Activated CD4-positive, alpha-beta T cell treated with anti-CD3 and anti-CD28 coated beads for 36 hours (primary cell): ENCODE measurements around the gene SLC35B1. TPM values are rescaled to one million over a fixed set of nuclear protein-coding genes. Genes with fewer than 3 reads are reported as not detected.

Source experiments
- ATAC-seq: fragments of 200-7000 bp; cut with Tn5 transposase; one replicate; pipeline ENCODE4 v1.10.0; 2021; ENCODE audit warnings: mild to moderate bottlenecking, moderate library complexity
- CTCF ChIA-PET: fragments of 350-600 bp; sonication (Branson Sonifier 250); formaldehyde crosslinking; loops from one replicate; lab custom pipeline; 2021; ENCODE audit warnings: antibody characterized with exemption; lab: Charles Lee
- POLR2A ChIA-PET: fragments of 350-600 bp; sonication (Branson Sonifier 250); formaldehyde crosslinking; loops from one replicate; lab custom pipeline; 2021; ENCODE audit warnings: antibody characterized with exemption, inconsistent platforms; lab: Charles Lee
- DNase-seq: peaks from one replicate; pipeline ENCODE4 v3.0.0-alpha.2; 2020
- H3K27ac Mint-ChIP-seq: one replicate; pipeline ENCODE4 v1.8.0; 2021; ENCODE audit warnings: mixed read lengths
- H3K27me3 Mint-ChIP-seq: one replicate; pipeline ENCODE4 v1.8.0; 2021; ENCODE audit warnings: mixed read lengths
- H3K36me3 Mint-ChIP-seq: one replicate; pipeline ENCODE4 v1.8.0; 2021; ENCODE audit warnings: low read depth, mixed read lengths
- H3K4me1 Mint-ChIP-seq: one replicate; pipeline ENCODE4 v1.8.0; 2021; ENCODE audit warnings: mixed read lengths
- H3K4me3 Mint-ChIP-seq: one replicate; pipeline ENCODE4 v1.8.0; 2021; ENCODE audit warnings: mild to moderate bottlenecking, moderate library complexity, mixed read lengths
- H3K9me3 Mint-ChIP-seq: one replicate; pipeline ENCODE4 v1.8.0; 2021; ENCODE audit warnings: low read depth, mixed read lengths
- intact Hi-C, 2 experiments: fragments of 100-400 bp; cut with DNase I in 1 of 2; cut with micrococcal nuclease in 1 of 2; formaldehyde crosslinking; loops; one replicate each; pipeline versions ENCODE4 v1.14.2 to v1.15.1; 2022 to 2024; cut with DNase I, micrococcal nuclease
- total RNA-seq, 2 experiments: library from RNA; stranded (reverse); gene quantifications; one replicate each; pipeline ENCODE4 v1.2.3, GENCODE V29; 2021

SLC35B1 gene
- total RNA-seq, 2 experiments from 2014 or later: 43.9 to 59.4 TPM

GRCh38 chr17:49747632-49748031 is 39.9 kb upstream of the SLC35B1 start:
- Mint-ChIP-seq H3K9me3 (no peaks in the 10 kb centered on the region), H3K27ac (peak overlapping the region; percentile 88), H3K36me3 (peaks cover 7% of the 10 kb centered on the region), H3K27me3 (no peaks in the 10 kb centered on the region), H3K4me3 (peak overlapping the region; percentile 57), H3K4me1 (peaks cover 73% of the 10 kb centered on the region)
- POLR2A ChIA-PET: interaction anchor here (0.6 to 1.5 kb wide), 4 partner anchors 13 to 1030 kb away, joined by 3 to 4 read pairs (median 4); partner anchors contain the start of gene FAM117A
- DNase-seq: no peak
- ATAC-seq: no peak
- CTCF ChIA-PET: interaction anchor here (1.2 to 5.5 kb wide), 8 partner anchors 10 to 251 kb away, joined by 3 to 37 read pairs (median 6); partner anchors contain the start of gene FAM117A
- intact Hi-C loops: loop anchor here (1.0 to 10.0 kb wide), 5 partner anchors 8 to 553 kb away; partner anchors contain the start of gene FAM117A (in 1 of the 2)

DNA sequence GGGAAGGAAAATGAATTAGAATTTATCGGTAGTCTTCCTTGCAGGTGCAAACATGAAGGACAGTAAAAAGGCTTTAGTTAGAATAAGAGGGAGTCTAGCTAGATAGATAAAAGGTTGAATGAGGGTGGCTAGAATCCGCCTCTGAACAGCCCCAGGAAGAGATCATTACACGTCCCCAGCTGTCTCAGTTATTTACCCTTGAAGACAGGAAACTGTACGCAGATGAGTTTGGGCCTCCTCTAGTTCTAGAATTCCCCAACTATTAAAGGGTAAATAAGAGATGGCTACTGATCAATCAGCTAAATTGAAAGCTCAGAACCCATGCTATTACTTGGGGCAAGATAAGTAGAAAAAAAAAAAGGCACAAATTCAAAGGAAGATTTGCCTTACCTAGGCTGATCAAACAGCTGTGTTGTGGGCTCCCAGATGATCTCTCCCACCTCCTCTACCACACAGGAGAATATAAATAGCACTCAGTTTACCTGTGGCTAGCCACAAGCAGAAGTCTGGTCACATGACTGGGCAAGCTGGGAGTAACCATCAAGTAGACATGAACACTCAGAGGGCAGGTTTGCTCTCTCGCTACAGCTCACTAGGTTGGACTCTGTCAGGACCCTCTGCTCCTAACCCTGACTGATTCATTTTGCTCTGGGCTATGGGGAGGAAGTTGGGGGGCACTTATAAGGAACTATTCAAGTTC is 39.2 kb upstream of the SLC35B1 start:
- Mint-ChIP-seq H3K27ac (peak overlapping the region; percentile 88), H3K4me1 (peaks cover 73% of the 10 kb centered on the region), H3K36me3 (peaks cover 7% of the 10 kb centered on the region), H3K4me3 (peak overlapping the region; percentile 57), H3K9me3 (no peaks in the 10 kb centered on the region), H3K27me3 (no peaks in the 10 kb centered on the region)
- ATAC-seq: peak; percentile 42
- ChIA-PET CTCF (interaction anchor here (0.5 to 5.5 kb wide), 8 partner anchors 10 to 252 kb away, joined by 3 to 37 read pairs (median 4); partner anchors contain the start of genes FAM117A and KAT7), POLR2A (interaction anchor here (0.6 to 1.5 kb wide), 5 partner anchors 17 to 1029 kb away, joined by 3 to 4 read pairs (median 3); partner anchors contain the start of genes FAM117A and KAT7)
- no peak for DNase-seq
- intact Hi-C loops: loop anchor here in 1 of 2 experiments (10.0 kb wide), 1 partner anchor 552 kb away; no protein-coding TSS in a partner anchor

- DNase-seq: no peak
- Mint-ChIP-seq H3K27ac (peak overlapping the region; percentile 88), H3K27me3 (no peaks in the 10 kb centered on the region), H3K9me3 (no peaks in the 10 kb centered on the region), H3K36me3 (peaks cover 7% of the 10 kb centered on the region), H3K4me3 (peak overlapping the region; percentile 57), H3K4me1 (peaks cover 84% of the 10 kb centered on the region)
- CTCF ChIA-PET: interaction anchor here (1.1 to 5.5 kb wide), 2 partner anchors 17 to 253 kb away, joined by 3 to 37 read pairs; partner anchors contain the start of gene FAM117A
- POLR2A ChIA-PET: no interaction called here
- intact Hi-C loops: loop anchor here in 1 of 2 experiments (10.0 kb wide), 1 partner anchor 551 kb away; no protein-coding TSS in a partner anchor
- ATAC-seq: no peak
Observed at GRCh38 chr17:49745175-49746139, 37.7 kb upstream of the SLC35B1 start.

- H3K4me3 Mint-ChIP-seq: peak overlapping the region; percentile 74
- ATAC-seq (no peak), DNase-seq (no peak)
- H3K9me3 Mint-ChIP-seq: no peaks in the 10 kb centered on the region
- peaks cover 84% of the 10 kb centered on the region for H3K4me1 Mint-ChIP-seq
- CTCF ChIA-PET: interaction anchor here (0.8 to 4.4 kb wide), 9 partner anchors 8 to 172 kb away, joined by 3 to 16 read pairs (median 5); partner anchors contain the start of gene SLC35B1
- H3K27me3 Mint-ChIP-seq: no peaks in the 10 kb centered on the region
- H3K36me3 Mint-ChIP-seq: peaks cover 9% of the 10 kb centered on the region
- H3K27ac Mint-ChIP-seq: peak overlapping the region; percentile 99
- POLR2A ChIA-PET: interaction anchor here (0.5 to 1.4 kb wide), 4 partner anchors 15 to 93 kb away, joined by 3 to 4 read pairs (median 4); partner anchors contain the start of genes FAM117A and SLC35B1
- intact Hi-C loops: loop anchor here in 1 of 2 experiments (10.0 kb wide), 1 partner anchor 547 kb away; no protein-coding TSS in a partner anchor
Observed at GRCh38 chr17:49742166-49742638, 34.4 kb upstream of the SLC35B1 start.

DNA sequence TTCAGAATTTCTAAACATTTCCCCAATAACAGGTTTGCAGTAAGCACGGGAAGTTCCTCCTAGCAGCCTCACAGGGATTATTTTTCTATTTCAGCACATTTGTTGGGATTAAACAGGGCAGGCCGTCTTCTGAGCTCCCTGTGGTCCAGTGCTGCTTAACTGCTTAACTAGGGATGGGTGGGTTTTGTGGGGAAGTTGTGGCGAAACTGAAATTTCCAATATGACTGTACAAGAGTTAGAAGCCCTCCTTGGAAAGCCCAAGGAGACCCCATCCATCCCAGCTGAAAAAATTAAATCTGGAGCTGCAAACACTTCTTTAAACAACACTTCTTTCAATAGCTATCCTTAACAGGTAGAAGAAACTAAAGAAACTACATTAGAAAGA is 33.9 kb upstream of the SLC35B1 start:
- Mint-ChIP-seq H3K4me1 (peaks cover 84% of the 10 kb centered on the region), H3K27ac (peak overlapping the region; percentile 99), H3K36me3 (peaks cover 9% of the 10 kb centered on the region), H3K9me3 (no peaks in the 10 kb centered on the region), H3K27me3 (no peaks in the 10 kb centered on the region), H3K4me3 (peak overlapping the region; percentile 74)
- ATAC-seq (no peak), DNase-seq (no peak)
- POLR2A ChIA-PET: interaction anchor here (0.5 to 1.4 kb wide), 3 partner anchors 15 to 92 kb away, joined by 3 to 4 read pairs (median 4); partner anchors contain the start of gene FAM117A
- intact Hi-C loops: loop anchor here in 1 of 2 experiments (10.0 kb wide), 1 partner anchor 547 kb away; no protein-coding TSS in a partner anchor
- CTCF ChIA-PET: interaction anchor here (0.8 to 4.4 kb wide), 10 partner anchors 9 to 171 kb away, joined by 3 to 16 read pairs (median 6); partner anchors contain the start of gene SLC35B1

DNA sequence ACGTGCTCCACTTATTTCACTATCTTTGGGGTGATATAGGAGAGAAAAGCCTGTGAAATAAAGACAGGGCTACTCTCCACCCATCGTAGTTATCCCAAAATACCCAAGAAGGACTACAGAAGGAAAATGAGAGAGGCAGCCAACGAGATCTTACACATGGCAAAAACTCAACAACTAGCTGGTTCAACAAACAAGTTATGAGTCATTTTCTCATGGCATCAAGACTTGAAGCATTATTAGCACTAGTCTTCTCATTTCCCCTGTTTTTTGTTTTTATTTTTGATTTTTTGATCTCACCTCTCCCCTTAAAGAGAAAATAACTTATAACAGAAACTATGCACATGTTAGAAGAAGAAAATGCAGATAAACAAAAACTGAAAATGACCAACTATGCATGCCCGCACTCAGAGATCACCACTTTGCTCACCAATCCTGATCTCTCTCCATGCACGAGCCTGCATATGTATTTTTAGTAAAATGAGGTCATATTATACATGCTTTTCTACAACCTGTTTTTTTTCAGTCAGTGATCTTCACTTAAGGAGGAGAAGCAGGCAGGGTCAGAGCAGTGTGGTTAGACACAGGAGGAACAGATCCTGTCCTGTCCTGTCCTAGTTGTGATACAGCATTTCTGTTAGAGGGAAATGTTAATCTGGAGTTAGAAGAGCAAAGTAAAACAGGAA is 33.4 kb upstream of the SLC35B1 start:
- peaks cover 9% of the 10 kb centered on the region for H3K36me3 Mint-ChIP-seq
- DNase-seq: no peak
- intact Hi-C loops: loop anchor here in 1 of 2 experiments (10.0 kb wide), 1 partner anchor 546 kb away; no protein-coding TSS in a partner anchor
- ChIA-PET CTCF (interaction anchor here (0.7 to 4.4 kb wide), 11 partner anchors 11 to 135 kb away, joined by 3 to 16 read pairs (median 5); partner anchors contain the start of gene SLC35B1), POLR2A (interaction anchor here (0.6 to 1.3 kb wide), 3 partner anchors 16 to 163 kb away, joined by 3 to 8 read pairs (median 3); no protein-coding TSS in a partner anchor)
- H3K27ac Mint-ChIP-seq: peak overlapping the region; percentile 99
- peaks cover 83% of the 10 kb centered on the region for H3K4me1 Mint-ChIP-seq
- ATAC-seq: peak; percentile 17
- H3K27me3 Mint-ChIP-seq: no peaks in the 10 kb centered on the region
- H3K4me3 Mint-ChIP-seq: peak overlapping the region; percentile 74
- no peaks in the 10 kb centered on the region for H3K9me3 Mint-ChIP-seq

DNA sequence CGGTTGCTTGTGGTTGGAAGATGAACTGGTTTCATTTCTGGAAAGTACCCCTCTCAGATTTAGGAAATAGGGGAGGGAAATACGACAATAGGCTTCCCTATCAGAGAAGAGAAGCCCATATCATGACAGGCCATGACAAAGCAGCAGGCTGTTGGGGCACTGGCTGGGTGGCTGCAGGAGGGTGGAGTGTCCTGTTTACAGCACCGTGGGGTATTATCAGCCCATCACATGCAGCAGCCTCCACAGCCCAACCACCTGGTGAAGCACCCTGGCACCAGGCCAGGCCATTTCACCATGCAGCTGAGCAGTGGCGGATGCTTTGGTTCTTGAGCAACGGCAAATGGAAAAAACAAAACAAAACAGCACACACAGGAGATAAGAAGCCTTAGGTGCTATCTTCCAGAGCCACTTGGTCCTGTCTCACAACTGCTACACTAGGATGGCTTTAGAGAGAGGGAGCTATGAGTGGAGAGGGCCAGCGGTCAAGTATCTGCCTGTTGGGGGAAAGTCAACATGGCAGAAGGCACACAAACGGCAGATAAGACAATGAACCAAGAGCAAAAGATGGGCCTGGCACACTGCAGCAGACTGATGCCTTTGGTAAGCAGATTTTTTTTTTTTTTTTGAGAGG is 32.0 kb upstream of the SLC35B1 start:
- ATAC-seq (peak; percentile 88), DNase-seq (peak; percentile 90)
- Mint-ChIP-seq H3K27me3 (no peaks in the 10 kb centered on the region), H3K36me3 (peaks cover 4% of the 10 kb centered on the region), H3K27ac (peak overlapping the region; percentile 99), H3K4me3 (peak overlapping the region; percentile 74), H3K9me3 (no peaks in the 10 kb centered on the region), H3K4me1 (peaks cover 75% of the 10 kb centered on the region)
- CTCF ChIA-PET: interaction anchor here (0.5 to 4.4 kb wide), 5 partner anchors 21 to 1172 kb away, joined by 3 to 16 read pairs (median 7); partner anchors contain the start of gene SLC35B1
- intact Hi-C loops: loop anchor here (1.0 to 10.0 kb wide), 8 partner anchors 9 to 545 kb away; partner anchors contain the start of genes FAM117A (in 2 of the 2) and KAT7 (in 2 of the 2)
- POLR2A ChIA-PET: interaction anchor here (0.9 kb wide), 1 partner anchor 9 kb away, joined by 4 read pairs; no protein-coding TSS in a partner anchor

DNA sequence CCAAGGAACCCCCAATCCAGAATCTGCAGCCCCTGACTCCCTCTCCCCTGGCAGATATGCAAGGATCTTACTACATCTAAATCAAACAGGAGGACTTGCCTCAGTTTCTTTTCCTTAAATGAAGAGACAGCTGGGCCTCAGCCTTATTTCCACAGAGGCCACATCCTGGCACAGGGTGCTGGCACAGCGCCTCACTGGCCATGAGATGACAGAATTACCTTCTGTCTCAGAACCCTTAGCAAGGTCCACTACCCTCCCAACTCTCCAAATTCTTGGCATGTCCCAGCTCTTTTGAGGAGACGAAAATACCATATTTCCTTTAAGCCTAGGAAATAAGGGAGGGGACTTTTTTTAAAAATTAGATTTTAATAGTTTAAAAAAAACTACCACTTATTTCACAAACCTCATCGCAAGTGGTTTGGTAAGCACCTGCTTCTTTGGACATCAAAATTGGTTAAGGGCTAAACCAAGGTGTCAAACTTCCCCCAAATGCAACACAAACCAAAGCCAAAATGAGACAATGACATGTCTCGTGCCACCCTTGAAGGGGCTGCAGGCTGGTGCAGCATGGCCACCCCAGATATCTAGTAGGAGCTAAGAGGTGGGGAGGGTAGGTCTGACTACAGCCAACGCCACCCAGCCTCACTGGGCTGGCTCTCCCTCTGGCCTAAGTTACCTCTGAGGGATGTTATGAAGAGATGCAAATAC is 30.8 kb upstream of the SLC35B1 start:
- Mint-ChIP-seq H3K9me3 (no peaks in the 10 kb centered on the region), H3K4me1 (peaks cover 76% of the 10 kb centered on the region), H3K27me3 (no peaks in the 10 kb centered on the region), H3K36me3 (peaks cover 4% of the 10 kb centered on the region), H3K27ac (peak overlapping the region; percentile 99), H3K4me3 (peak overlapping the region; percentile 74)
- ChIA-PET CTCF (interaction anchor here (1.2 to 4.4 kb wide), 4 partner anchors 23 to 43 kb away, joined by 3 to 15 read pairs (median 5); partner anchors contain the start of gene SLC35B1), POLR2A (no interaction called here)
- DNase-seq (no peak), ATAC-seq (no peak)
- intact Hi-C loops: loop anchor here (1.0 to 2.0 kb wide), 7 partner anchors 10 to 50 kb away; partner anchors contain the start of genes FAM117A (in 2 of the 2) and KAT7 (in 1 of the 2)
